GM23338 (cell line): ENCODE results near the gene AP1G1. TPM values are rescaled to one million over a fixed set of nuclear protein-coding genes. Genes with fewer than 3 reads are reported as not detected.
"Not testable (repeated sequence)": the region's sequence is repeated elsewhere in the genome, so short reads cannot be mapped to it uniquely, and the experiment has no call there.

Source experiments
- ATAC-seq: fragments of 200-7000 bp; cut with Tn5 transposase; 3 replicates; pipeline ENCODE4 v1.9.1; 2020
- DNase-seq: peaks from one replicate; pipeline ENCODE4 v3.0.0-alpha.2; 2015; ENCODE audit warnings: low spot score
- H2AFZ ChIP-seq: fragments of 200-600 bp; sonication (generic); 2 replicates; pipeline ENCODE4 v1.8.0; 2016; ENCODE audit warnings: antibody characterized with exemption, mild to moderate bottlenecking, moderate library complexity
- H3F3A ChIP-seq: fragments of 200-600 bp; sonication (generic); replicated peaks from 2 replicates; pipeline ENCODE4 v1.8.0; 2017; ENCODE audit warnings: antibody characterized with exemption, mixed run types, low read depth
- H3K27ac ChIP-seq: fragments of 200-600 bp; sonication (generic); 2 replicates; pipeline ENCODE4 v1.6.1; 2016; ENCODE audit warnings: low read depth
- H3K27me3 ChIP-seq: fragments of 200-600 bp; sonication (generic); 2 replicates; pipeline ENCODE4 v1.8.0; 2016; ENCODE audit warnings: mild to moderate bottlenecking, mixed run types, moderate library complexity; ENCODE audit not compliant: insufficient read depth
- H3K36me3 ChIP-seq: fragments of 200-600 bp; sonication (generic); 2 replicates; pipeline ENCODE4 v1.8.0; 2016; ENCODE audit warnings: mild to moderate bottlenecking; ENCODE audit not compliant: insufficient read depth
- H3K4me1 ChIP-seq: fragments of 200-600 bp; sonication (generic); 2 replicates; pipeline ENCODE4 v1.8.0; 2016; ENCODE audit warnings: mild to moderate bottlenecking, moderate library complexity; ENCODE audit not compliant: insufficient read depth
- H3K4me2 ChIP-seq: fragments of 200-600 bp; sonication (generic); 2 replicates; pipeline ENCODE4 v1.7.1; 2017; ENCODE audit warnings: mixed run types
- H3K4me3 ChIP-seq: fragments of 200-600 bp; sonication (generic); 2 replicates; pipeline ENCODE4 v1.6.1; 2016; ENCODE audit warnings: mixed run types
- H3K79me2 ChIP-seq: fragments of 200-600 bp; sonication (generic); replicated peaks from 2 replicates; pipeline ENCODE4 v1.8.0; 2017; ENCODE audit warnings: mild to moderate bottlenecking; ENCODE audit not compliant: insufficient read depth
- H3K9me2 ChIP-seq: fragments of 200-600 bp; sonication (generic); 2 replicates; pipeline ENCODE4 v1.8.0; 2017; ENCODE audit not compliant: insufficient read depth
- H4K20me1 ChIP-seq: fragments of 200-600 bp; sonication (generic); replicated peaks from 2 replicates; pipeline ENCODE4 v1.8.0; 2017; ENCODE audit warnings: mild to moderate bottlenecking; ENCODE audit not compliant: insufficient read depth
- H3K27ac Mint-ChIP-seq: 2 replicates; pipeline ENCODE4 v1.8.0; 2020; ENCODE audit warnings: inconsistent platforms, mild to moderate bottlenecking, moderate library complexity, mixed read lengths
- H3K27me3 Mint-ChIP-seq: 3 replicates; pipeline ENCODE4 v1.8.0; 2022; ENCODE audit warnings: low read depth, mild to moderate bottlenecking, moderate library complexity, mixed read lengths, inconsistent platforms; ENCODE audit not compliant: insufficient read depth, poor library complexity
- H3K36me3 Mint-ChIP-seq: 3 replicates; pipeline ENCODE4 v1.8.0; 2021; ENCODE audit warnings: low read depth, mild to moderate bottlenecking, inconsistent platforms, moderate library complexity, mixed read lengths
- H3K4me1 Mint-ChIP-seq: 3 replicates; pipeline ENCODE4 v1.8.0; 2020; ENCODE audit warnings: mild to moderate bottlenecking, inconsistent platforms, mixed read lengths
- H3K4me3 Mint-ChIP-seq: 3 replicates; pipeline ENCODE4 v1.8.0; 2021; ENCODE audit warnings: moderate library complexity, mild to moderate bottlenecking, inconsistent platforms, mixed read lengths
- H3K9me3 Mint-ChIP-seq: 3 replicates; pipeline ENCODE4 v1.8.0; 2020; ENCODE audit warnings: moderate library complexity, mild to moderate bottlenecking, inconsistent platforms, mixed read lengths
- CREB1 ChIP-seq: fragments of 250-450 bp; sonication (Bioruptor Pico); IDR thresholded peaks from 2 replicates; pipeline ENCODE4 v1.5.0; 2020; ENCODE audit warnings: low read depth, mild to moderate bottlenecking, moderate library complexity
- EZH2 ChIP-seq: fragments of 200-600 bp; sonication (generic); IDR thresholded peaks from one replicate; pipeline ENCODE4 v1.8.0; 2017; ENCODE audit warnings: antibody characterized with exemption, mild to moderate bottlenecking, low read depth; ENCODE audit not compliant: unreplicated experiment
- JUNB ChIP-seq: IDR thresholded peaks from one replicate; pipeline ENCODE4 v1.6.1; 2016; ENCODE audit warnings: antibody characterized with exemption; ENCODE audit not compliant: unreplicated experiment
- POLR2AphosphoS5 ChIP-seq: IDR thresholded peaks from 2 replicates; pipeline ENCODE4 v1.6.1; 2016; ENCODE audit warnings: antibody characterized with exemption, low read depth
- STAT1 ChIP-seq: IDR thresholded peaks from one replicate; pipeline ENCODE4 v1.6.1; 2016; ENCODE audit warnings: antibody characterized with exemption; ENCODE audit not compliant: unreplicated experiment
- ZNF114 ChIP-seq: fragments of 250-450 bp; sonication (Bioruptor Pico); IDR thresholded peaks from 2 replicates; pipeline ENCODE4 v1.5.0; 2020; ENCODE audit warnings: mild to moderate bottlenecking, moderate library complexity
- ZNF331 ChIP-seq: fragments of 250-450 bp; sonication (Bioruptor Pico); IDR thresholded peaks from 2 replicates; pipeline ENCODE4 v1.5.0; 2020; ENCODE audit warnings: low read depth, mild to moderate bottlenecking, moderate library complexity
- polyA plus RNA-seq: library from polyadenylated mRNA; unstranded; fragments of >200 nt; fragmentation: Nextera tagmentation; extraction: Ambion mirVana; gene quantifications from 2 replicates; pipeline ENCODE4 v1.2.1, GENCODE V29; 2016
- total RNA-seq: library from RNA; depleted of rRNA; stranded (reverse); fragments of >200 nt; shearing (Covaris generic); gene quantifications from 2 replicates; pipeline ENCODE4 v1.2.3, GENCODE V29; 2014
- TF ChIP-seq, protein P1 (sequence below): IDR thresholded peaks from one replicate; pipeline ENCODE4 v1.6.1; 2018; ENCODE audit warnings: antibody characterized with exemption; ENCODE audit not compliant: unreplicated experiment
- TF ChIP-seq, protein P2 (sequence below): fragments of 250-450 bp; sonication (Bioruptor Pico); IDR thresholded peaks from 2 replicates; pipeline ENCODE4 v1.5.0; 2020; ENCODE audit warnings: mild to moderate bottlenecking, moderate library complexity

Gene AP1G1
- total and polyA plus RNA-seq, 2 experiments from 2014 or later, result 16.3 to 73.3 TPM

DNA sequence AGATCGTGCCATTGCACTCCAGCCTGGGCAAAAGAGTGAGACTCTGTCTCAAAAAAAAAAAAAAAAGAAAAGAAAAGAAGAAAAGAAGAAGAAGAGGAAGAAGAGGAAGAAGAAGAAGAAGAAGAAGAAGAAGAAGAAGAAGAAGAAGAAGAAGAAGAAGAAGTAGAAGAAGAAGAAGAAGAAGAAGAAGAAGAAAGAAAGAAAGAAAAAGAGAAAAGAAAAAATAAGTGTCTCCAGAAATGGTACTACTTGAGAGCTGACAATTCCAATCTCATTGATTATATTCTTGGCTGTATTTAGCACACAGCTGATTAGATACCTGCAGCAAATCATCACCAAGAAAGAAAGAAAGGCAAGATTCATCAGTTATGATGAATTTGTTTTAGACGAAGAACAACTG, 23.5 kb upstream of the AP1G1 start:
- H3K27me3 ChIP-seq, DNase-seq, H3K4me1 Mint-ChIP-seq, H3K9me3 Mint-ChIP-seq, H3K4me1 ChIP-seq, H3K9me2 ChIP-seq, H3K4me3 Mint-ChIP-seq, H3K36me3 Mint-ChIP-seq, H3K79me2 ChIP-seq, H3K27ac ChIP-seq, H3K4me3 ChIP-seq, H3K36me3 ChIP-seq, H4K20me1 ChIP-seq, H3K4me2 ChIP-seq, H3F3A ChIP-seq, H2AFZ ChIP-seq, H3K27ac Mint-ChIP-seq, H3K27me3 Mint-ChIP-seq, ATAC-seq: not testable (repeated sequence)

DNA sequence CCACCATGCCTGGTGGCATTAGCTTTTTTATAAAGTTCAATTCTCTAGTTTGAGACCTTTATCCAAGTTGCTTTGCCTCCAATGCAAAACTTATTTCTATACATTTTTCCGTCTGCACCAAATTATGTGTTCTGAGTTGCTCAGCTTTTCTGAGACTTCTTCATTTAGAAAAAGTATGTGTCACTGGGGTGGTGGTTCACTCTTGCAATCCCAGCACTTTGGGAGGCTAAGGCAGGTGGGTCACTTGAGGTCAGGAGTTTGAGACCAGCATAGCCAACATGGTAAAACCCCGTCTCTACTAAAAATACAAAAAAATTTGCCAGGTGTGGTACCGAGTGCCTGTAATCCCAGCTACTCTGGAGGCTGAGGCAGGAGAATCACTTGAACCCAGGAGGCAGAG, 23.1 kb upstream of the AP1G1 start:
- not testable (repeated sequence) for DNase-seq, H3K27ac ChIP-seq, H3K4me2 ChIP-seq, H3K27me3 Mint-ChIP-seq, H3K36me3 ChIP-seq, H3K4me1 Mint-ChIP-seq, H3K79me2 ChIP-seq, H3F3A ChIP-seq, H3K9me3 Mint-ChIP-seq, H3K4me3 ChIP-seq, H3K27ac Mint-ChIP-seq, H2AFZ ChIP-seq, H4K20me1 ChIP-seq, ATAC-seq, H3K9me2 ChIP-seq, H3K4me3 Mint-ChIP-seq, H3K4me1 ChIP-seq, H3K36me3 Mint-ChIP-seq, H3K27me3 ChIP-seq

GRCh38 chr16:71830359-71830758, 21.7 kb upstream of the AP1G1 start:
- Mint-ChIP-seq H3K27ac (no peak overlapping the region), H3K4me1 (no peaks in the 10 kb centered on the region), H3K4me3 (no peak overlapping the region), H3K9me3 (no peaks in the 10 kb centered on the region), H3K36me3 (no peaks in the 10 kb centered on the region), H3K27me3 (peaks cover 1% of the 10 kb centered on the region)
- H4K20me1 ChIP-seq, result no peaks in the 10 kb centered on the region
- H3K79me2 ChIP-seq, result no peaks in the 10 kb centered on the region
- H3K36me3 ChIP-seq, result no peaks in the 10 kb centered on the region
- DNase-seq (no peak), ATAC-seq (no peak)
- no peak overlapping the region for H3K4me2 ChIP-seq
- no peak overlapping the region for H3K27ac ChIP-seq
- H2AFZ ChIP-seq, result peak overlapping the region; percentile 28; the same call in 1 of the 2 replicates
- H3K4me3 ChIP-seq, result no peak overlapping the region
- no peaks in the 10 kb centered on the region for H3F3A ChIP-seq
- H3K9me2 ChIP-seq, result no peaks in the 10 kb centered on the region
- H3K4me1 ChIP-seq, result no peaks in the 10 kb centered on the region
- no peaks in the 10 kb centered on the region for H3K27me3 ChIP-seq
- no peak for TF ChIP-seq ZNF114 (CRISPR knock-in tag)
- TF ChIP-seq STAT1, result no peak
- no peak for TF ChIP-seq CREB1
- TF ChIP-seq POLR2AphosphoS5, result no peak
- TF ChIP-seq EZH2, result no peak
- TF ChIP-seq, protein P1, sequence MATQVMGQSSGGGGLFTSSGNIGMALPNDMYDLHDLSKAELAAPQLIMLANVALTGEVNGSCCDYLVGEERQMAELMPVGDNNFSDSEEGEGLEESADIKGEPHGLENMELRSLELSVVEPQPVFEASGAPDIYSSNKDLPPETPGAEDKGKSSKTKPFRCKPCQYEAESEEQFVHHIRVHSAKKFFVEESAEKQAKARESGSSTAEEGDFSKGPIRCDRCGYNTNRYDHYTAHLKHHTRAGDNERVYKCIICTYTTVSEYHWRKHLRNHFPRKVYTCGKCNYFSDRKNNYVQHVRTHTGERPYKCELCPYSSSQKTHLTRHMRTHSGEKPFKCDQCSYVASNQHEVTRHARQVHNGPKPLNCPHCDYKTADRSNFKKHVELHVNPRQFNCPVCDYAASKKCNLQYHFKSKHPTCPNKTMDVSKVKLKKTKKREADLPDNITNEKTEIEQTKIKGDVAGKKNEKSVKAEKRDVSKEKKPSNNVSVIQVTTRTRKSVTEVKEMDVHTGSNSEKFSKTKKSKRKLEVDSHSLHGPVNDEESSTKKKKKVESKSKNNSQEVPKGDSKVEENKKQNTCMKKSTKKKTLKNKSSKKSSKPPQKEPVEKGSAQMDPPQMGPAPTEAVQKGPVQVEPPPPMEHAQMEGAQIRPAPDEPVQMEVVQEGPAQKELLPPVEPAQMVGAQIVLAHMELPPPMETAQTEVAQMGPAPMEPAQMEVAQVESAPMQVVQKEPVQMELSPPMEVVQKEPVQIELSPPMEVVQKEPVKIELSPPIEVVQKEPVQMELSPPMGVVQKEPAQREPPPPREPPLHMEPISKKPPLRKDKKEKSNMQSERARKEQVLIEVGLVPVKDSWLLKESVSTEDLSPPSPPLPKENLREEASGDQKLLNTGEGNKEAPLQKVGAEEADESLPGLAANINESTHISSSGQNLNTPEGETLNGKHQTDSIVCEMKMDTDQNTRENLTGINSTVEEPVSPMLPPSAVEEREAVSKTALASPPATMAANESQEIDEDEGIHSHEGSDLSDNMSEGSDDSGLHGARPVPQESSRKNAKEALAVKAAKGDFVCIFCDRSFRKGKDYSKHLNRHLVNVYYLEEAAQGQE, result no peak
- TF ChIP-seq ZNF331 (CRISPR knock-in tag), result no peak
- TF ChIP-seq JUNB, result no peak
- TF ChIP-seq, protein P2, sequence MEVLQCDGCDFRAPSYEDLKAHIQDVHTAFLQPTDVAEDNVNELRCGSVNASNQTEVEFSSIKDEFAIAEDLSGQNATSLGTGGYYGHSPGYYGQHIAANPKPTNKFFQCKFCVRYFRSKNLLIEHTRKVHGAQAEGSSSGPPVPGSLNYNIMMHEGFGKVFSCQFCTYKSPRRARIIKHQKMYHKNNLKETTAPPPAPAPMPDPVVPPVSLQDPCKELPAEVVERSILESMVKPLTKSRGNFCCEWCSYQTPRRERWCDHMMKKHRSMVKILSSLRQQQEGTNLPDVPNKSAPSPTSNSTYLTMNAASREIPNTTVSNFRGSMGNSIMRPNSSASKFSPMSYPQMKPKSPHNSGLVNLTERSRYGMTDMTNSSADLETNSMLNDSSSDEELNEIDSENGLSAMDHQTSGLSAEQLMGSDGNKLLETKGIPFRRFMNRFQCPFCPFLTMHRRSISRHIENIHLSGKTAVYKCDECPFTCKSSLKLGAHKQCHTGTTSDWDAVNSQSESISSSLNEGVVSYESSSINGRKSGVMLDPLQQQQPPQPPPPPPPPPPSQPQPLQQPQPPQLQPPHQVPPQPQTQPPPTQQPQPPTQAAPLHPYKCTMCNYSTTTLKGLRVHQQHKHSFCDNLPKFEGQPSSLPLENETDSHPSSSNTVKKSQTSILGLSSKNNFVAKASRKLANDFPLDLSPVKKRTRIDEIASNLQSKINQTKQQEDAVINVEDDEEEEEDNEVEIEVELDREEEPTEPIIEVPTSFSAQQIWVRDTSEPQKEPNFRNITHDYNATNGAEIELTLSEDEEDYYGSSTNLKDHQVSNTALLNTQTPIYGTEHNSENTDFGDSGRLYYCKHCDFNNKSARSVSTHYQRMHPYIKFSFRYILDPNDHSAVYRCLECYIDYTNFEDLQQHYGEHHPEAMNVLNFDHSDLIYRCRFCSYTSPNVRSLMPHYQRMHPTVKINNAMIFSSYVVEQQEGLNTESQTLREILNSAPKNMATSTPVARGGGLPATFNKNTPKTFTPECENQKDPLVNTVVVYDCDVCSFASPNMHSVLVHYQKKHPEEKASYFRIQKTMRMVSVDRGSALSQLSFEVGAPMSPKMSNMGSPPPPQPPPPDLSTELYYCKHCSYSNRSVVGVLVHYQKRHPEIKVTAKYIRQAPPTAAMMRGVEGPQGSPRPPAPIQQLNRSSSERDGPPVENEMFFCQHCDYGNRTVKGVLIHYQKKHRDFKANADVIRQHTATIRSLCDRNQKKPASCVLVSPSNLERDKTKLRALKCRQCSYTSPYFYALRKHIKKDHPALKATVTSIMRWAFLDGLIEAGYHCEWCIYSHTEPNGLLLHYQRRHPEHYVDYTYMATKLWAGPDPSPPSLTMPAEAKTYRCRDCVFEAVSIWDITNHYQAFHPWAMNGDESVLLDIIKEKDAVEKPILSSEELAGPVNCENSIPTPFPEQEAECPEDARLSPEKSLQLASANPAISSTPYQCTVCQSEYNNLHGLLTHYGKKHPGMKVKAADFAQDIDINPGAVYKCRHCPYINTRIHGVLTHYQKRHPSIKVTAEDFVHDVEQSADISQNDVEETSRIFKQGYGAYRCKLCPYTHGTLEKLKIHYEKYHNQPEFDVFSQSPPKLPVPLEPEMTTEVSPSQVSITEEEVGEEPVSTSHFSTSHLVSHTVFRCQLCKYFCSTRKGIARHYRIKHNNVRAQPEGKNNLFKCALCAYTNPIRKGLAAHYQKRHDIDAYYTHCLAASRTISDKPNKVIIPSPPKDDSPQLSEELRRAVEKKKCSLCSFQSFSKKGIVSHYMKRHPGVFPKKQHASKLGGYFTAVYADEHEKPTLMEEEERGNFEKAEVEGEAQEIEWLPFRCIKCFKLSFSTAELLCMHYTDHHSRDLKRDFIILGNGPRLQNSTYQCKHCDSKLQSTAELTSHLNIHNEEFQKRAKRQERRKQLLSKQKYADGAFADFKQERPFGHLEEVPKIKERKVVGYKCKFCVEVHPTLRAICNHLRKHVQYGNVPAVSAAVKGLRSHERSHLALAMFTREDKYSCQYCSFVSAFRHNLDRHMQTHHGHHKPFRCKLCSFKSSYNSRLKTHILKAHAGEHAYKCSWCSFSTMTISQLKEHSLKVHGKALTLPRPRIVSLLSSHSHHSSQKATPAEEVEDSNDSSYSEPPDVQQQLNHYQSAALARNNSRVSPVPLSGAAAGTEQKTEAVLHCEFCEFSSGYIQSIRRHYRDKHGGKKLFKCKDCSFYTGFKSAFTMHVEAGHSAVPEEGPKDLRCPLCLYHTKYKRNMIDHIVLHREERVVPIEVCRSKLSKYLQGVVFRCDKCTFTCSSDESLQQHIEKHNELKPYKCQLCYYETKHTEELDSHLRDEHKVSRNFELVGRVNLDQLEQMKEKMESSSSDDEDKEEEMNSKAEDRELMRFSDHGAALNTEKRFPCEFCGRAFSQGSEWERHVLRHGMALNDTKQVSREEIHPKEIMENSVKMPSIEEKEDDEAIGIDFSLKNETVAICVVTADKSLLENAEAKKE, result no peak
